PC-3 (cell line): ENCODE results near the gene PLA2G2D. TPM values are rescaled to one million over a fixed set of nuclear protein-coding genes. Genes with fewer than 3 reads are reported as not detected.

Experiments
- ATAC-seq: fragments of 200-7000 bp; cut with Tn5 transposase; 2 replicates; pipeline ENCODE4 v1.9.1; 2020; ENCODE audit warnings: mild to moderate bottlenecking, moderate library complexity
- BruUV-seq: library from RNA; stranded (reverse); fragments of 400-500 nt; replicated peaks from 2 replicates; lab custom pipeline; 2021; lab: Mats Ljungman, UMichigan
- CTCF ChIA-PET: fragments of 300-600 bp; sonication (Branson Sonifier 250); formaldehyde crosslinking; loops from one replicate; lab custom pipeline; 2022; ENCODE audit warnings: antibody characterized with exemption; lab: Charles Lee
- POLR2A ChIA-PET: fragments of 300-600 bp; sonication (Branson Sonifier 250); formaldehyde crosslinking; loops from one replicate; lab custom pipeline; 2022; ENCODE audit warnings: antibody characterized with exemption; ENCODE audit not compliant: unreplicated experiment; lab: Charles Lee
- DNase-seq: peaks from one replicate; pipeline ENCODE4 v3.0.0-alpha.2; 2015
- H2AFZ ChIP-seq: fragments of 300-600 bp; sonication (generic); 2 replicates; pipeline ENCODE4 v1.6.0; 2016; ENCODE audit warnings: antibody characterized with exemption, low read length
- H3F3A ChIP-seq: fragments of 300-600 bp; sonication (generic); one replicate; pipeline ENCODE4 v1.6.0; 2017; ENCODE audit warnings: antibody characterized with exemption, low read length, control low read depth, mild to moderate bottlenecking; ENCODE audit not compliant: unreplicated experiment
- H3K27ac ChIP-seq: fragments of 300-600 bp; sonication (generic); 2 replicates; pipeline ENCODE4 v1.5.1; 2016; ENCODE audit warnings: mild to moderate bottlenecking, low read length
- H3K27me3 ChIP-seq: fragments of 300-600 bp; sonication (generic); 2 replicates; pipeline ENCODE4 v1.6.1; 2016; ENCODE audit warnings: low read length, mixed read lengths
- H3K36me3 ChIP-seq: fragments of 300-600 bp; sonication (generic); 2 replicates; pipeline ENCODE4 v1.6.1; 2016; ENCODE audit warnings: low read depth, mixed run types, low read length, mixed read lengths
- H3K4me1 ChIP-seq: fragments of 300-600 bp; sonication (generic); 2 replicates; pipeline ENCODE4 v1.5.1; 2016; ENCODE audit warnings: low read length; ENCODE audit not compliant: insufficient read depth
- H3K4me2 ChIP-seq: fragments of 300-600 bp; sonication (generic); 2 replicates; pipeline ENCODE4 v1.6.0; 2016; ENCODE audit warnings: low read length
- H3K4me3 ChIP-seq: fragments of 300-600 bp; sonication (generic); 2 replicates; pipeline ENCODE4 v1.5.1; 2016; ENCODE audit warnings: mild to moderate bottlenecking, low read length, mixed read lengths
- H3K79me2 ChIP-seq: fragments of 300-600 bp; sonication (generic); 2 replicates; pipeline ENCODE4 v1.6.1; 2017; ENCODE audit warnings: low read length, mixed read lengths
- H3K9ac ChIP-seq: fragments of 300-600 bp; sonication (generic); 2 replicates; pipeline ENCODE4 v1.6.0; 2016; ENCODE audit warnings: mild to moderate bottlenecking, low read length
- H3K9me2 ChIP-seq: fragments of 300-600 bp; sonication (generic); replicated peaks from 2 replicates; pipeline ENCODE4 v1.6.1; 2016; ENCODE audit warnings: mixed run types, low read length, mixed read lengths
- H3K9me3 ChIP-seq: fragments of 300-600 bp; sonication (generic); 2 replicates; pipeline ENCODE4 v1.6.1; 2016; ENCODE audit warnings: low read length, mixed read lengths
- H4K20me1 ChIP-seq: fragments of 300-600 bp; sonication (generic); 2 replicates; pipeline ENCODE4 v1.6.1; 2016; ENCODE audit warnings: low read length, mixed read lengths
- CTCF ChIP-seq: fragments of 300-600 bp; sonication (generic); conservative IDR thresholded peaks from 2 replicates; pipeline ENCODE4 v1.5.1; 2017; ENCODE audit warnings: antibody characterized with exemption, low read depth, mild to moderate bottlenecking, low read length
- EZH2 ChIP-seq: fragments of 300-600 bp; sonication (generic); IDR thresholded peaks from one replicate; pipeline ENCODE4 v1.6.1; 2017; ENCODE audit warnings: antibody characterized with exemption, mild to moderate bottlenecking, low read length; ENCODE audit not compliant: unreplicated experiment
- EZH2phosphoT487 ChIP-seq: fragments of 300-600 bp; sonication (generic); IDR thresholded peaks from 2 replicates; pipeline ENCODE4 v1.6.1; 2018; ENCODE audit warnings: mild to moderate bottlenecking, antibody characterized with exemption, low read length, borderline replicate concordance
- intact Hi-C: fragments of 100-400 bp; cut with micrococcal nuclease; formaldehyde crosslinking; loops from 2 replicates; pipeline ENCODE4 v1.9.0; 2023
- total RNA-seq: library from RNA; depleted of rRNA; stranded (reverse); fragments of >200 nt; gene quantifications from 2 replicates; pipeline ENCODE4 v1.2.3, GENCODE V29; 2014

The PLA2G2D gene
- total RNA-seq, 1 experiment from 2014 or later, result not detected

GRCh38 chr1:20075345-20075744, 44.0 kb downstream of the PLA2G2D start:
- BruUV-seq, result no TSS peak
- Histone ChIP-seq H2AFZ (no peak overlapping the region), H3K9me2 (no peaks in the 10 kb centered on the region), H3K36me3 (no peaks in the 10 kb centered on the region), H3K4me2 (no peak overlapping the region), H3K9me3 (no peaks in the 10 kb centered on the region), H3F3A (no peaks in the 10 kb centered on the region), H3K4me1 (peaks cover 8% of the 10 kb centered on the region; the same call in 1 of the 2 replicates), H3K27me3 (no peaks in the 10 kb centered on the region), H3K27ac (no peak overlapping the region), H3K4me3 (no peak overlapping the region), H3K79me2 (no peaks in the 10 kb centered on the region), H3K9ac (no peak overlapping the region), H4K20me1 (no peaks in the 10 kb centered on the region)
- TF ChIP-seq CTCF (no peak), EZH2 (no peak), EZH2phosphoT487 (no peak)
- POLR2A ChIA-PET, result no interaction called here
- CTCF ChIA-PET, result no interaction called here
- ATAC-seq, result no peak
- DNase-seq, result no peak
- intact Hi-C loops, result no loop called here

GRCh38 chr1:20074725-20075171, 44.6 kb downstream of the PLA2G2D start:
- Histone ChIP-seq H3K9me3 (no peaks in the 10 kb centered on the region), H3K4me2 (no peak overlapping the region), H4K20me1 (no peaks in the 10 kb centered on the region), H3K27me3 (no peaks in the 10 kb centered on the region), H3K79me2 (no peaks in the 10 kb centered on the region), H3F3A (no peaks in the 10 kb centered on the region), H3K36me3 (no peaks in the 10 kb centered on the region), H3K4me3 (no peak overlapping the region), H3K9ac (no peak overlapping the region), H3K27ac (no peak overlapping the region), H2AFZ (no peak overlapping the region), H3K9me2 (no peaks in the 10 kb centered on the region), H3K4me1 (peaks cover 7% of the 10 kb centered on the region; the same call in 1 of the 2 replicates)
- intact Hi-C loops, result no loop called here
- POLR2A ChIA-PET, result no interaction called here
- CTCF ChIA-PET, result no interaction called here
- no TSS peak for BruUV-seq
- DNase-seq (no peak), ATAC-seq (no peak)
- TF ChIP-seq CTCF (no peak), EZH2 (no peak), EZH2phosphoT487 (no peak)

- no TSS peak for BruUV-seq
- TF ChIP-seq CTCF, result no peak
- H3K27ac ChIP-seq, result no peak overlapping the region
- H3K79me2 ChIP-seq, result no peaks in the 10 kb centered on the region
- no peak overlapping the region for H2AFZ ChIP-seq
- no peaks in the 10 kb centered on the region for H3F3A ChIP-seq
- H4K20me1 ChIP-seq, result no peaks in the 10 kb centered on the region
- no peaks in the 10 kb centered on the region for H3K36me3 ChIP-seq
- H3K4me1 ChIP-seq, result peaks cover 7% of the 10 kb centered on the region; the same call in 1 of the 2 replicates
- no peak overlapping the region for H3K9ac ChIP-seq
- H3K9me3 ChIP-seq, result no peaks in the 10 kb centered on the region
- no peak overlapping the region for H3K4me3 ChIP-seq
- no peaks in the 10 kb centered on the region for H3K9me2 ChIP-seq
- H3K4me2 ChIP-seq, result no peak overlapping the region
- DNase-seq (no peak), ATAC-seq (no peak)
- ChIA-PET POLR2A (no interaction called here), CTCF (interaction anchor here (0.5 kb wide), 1 partner anchor 138 kb away, joined by 9 read pairs; no protein-coding TSS in a partner anchor)
- intact Hi-C loops, result no loop called here
- H3K27me3 ChIP-seq, result no peaks in the 10 kb centered on the region
Measured at GRCh38 chr1:20074055-20074724, 45.1 kb downstream of the PLA2G2D start.
